Astrocyte of the hippocampus (primary cell): ENCODE data around the gene COL2A1.

ENCODE experiments used
- DNase-seq: peaks from one replicate; pipeline ENCODE4 v3.0.0; 2011; ENCODE audit warnings: low read depth, low spot score

The COL2A1 gene

DNA sequence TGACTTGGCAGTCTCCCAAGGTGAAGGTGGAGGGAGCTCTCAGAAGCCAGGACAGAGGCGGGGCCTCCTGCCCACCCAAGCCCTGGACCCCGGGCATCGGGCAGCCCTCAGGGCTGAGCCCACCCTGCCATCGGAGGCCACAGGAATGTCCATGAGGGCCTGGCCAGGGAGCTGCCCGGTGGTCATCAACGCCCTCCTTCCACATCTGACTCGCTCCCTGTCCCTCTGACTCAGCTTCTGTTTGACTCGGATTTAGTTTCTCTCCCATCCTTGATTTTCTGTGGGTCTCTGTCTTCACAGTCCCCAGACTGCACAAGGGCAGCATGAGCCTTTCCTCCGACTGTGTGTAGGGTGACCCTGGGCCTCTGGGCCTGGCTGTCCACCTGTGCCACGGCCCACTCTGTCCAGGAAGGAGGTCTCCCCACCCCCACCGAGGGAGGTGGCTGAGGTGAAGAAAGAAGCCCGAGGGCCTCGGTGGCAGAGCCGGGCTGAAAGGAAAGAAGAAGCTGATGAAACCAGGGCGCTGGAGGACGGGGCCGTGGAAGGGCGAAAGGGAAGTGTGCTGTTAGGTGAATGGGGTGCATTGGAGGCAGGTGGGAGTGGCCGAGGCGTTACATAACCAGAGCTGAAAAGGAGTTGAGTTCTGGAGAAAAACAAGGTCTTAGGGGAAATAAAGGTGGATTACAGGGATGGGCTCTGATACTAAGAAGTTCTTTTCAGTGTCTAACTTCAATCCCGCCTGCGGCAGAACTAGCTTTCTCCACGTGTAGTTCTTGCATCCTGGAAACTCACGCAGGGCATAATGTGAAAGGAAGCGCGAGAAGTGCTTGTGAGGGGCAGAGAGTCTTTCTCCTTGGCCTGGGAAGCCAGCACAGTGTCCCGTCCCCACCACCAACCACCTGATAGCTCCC, 57.6 kb downstream of the COL2A1 start:
- DNase-seq, result peak; percentile 31

GRCh38 chr12:47945341-47945728, 58.9 kb downstream of the COL2A1 start:
- DNase-seq, result no peak

DNA sequence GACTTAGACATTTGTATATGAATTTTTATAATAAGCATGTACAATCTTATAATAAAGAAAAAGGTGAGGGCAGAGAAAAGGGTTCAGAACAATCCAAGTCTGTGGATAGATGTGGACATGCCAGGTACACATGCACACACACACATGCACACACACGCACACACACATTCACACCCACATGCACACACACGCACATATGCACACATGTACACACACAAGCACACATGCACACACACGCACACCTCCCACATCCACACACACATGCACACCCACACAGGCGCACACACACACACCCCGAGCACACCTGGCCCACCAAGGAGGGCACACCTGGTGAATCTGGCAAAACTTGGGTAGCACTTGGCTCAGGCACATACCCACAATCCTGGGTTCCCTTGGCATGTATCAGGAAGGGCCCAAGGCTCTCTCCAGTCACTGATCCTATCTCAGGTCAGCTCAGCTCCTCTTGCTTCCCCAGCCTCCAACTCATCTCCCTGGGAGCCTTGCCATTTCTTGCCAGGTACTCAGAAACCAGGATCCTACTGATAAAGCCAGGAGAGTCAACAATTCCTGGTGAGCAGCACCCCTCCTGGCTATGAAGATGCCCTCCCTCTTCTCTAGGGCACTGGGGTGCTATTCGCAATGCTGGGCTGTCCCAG, 59.5 kb downstream of the COL2A1 start:
- no peak for DNase-seq

GRCh38 chr12:47943623-47944340, 60.5 kb downstream of the COL2A1 start:
- no peak for DNase-seq

GRCh38 chr12:47942614-47943225, 61.6 kb downstream of the COL2A1 start:
- DNase-seq, result no peak

- DNase-seq, result peak; percentile 41
Observed at GRCh38 chr12:47941871-47942613, 62.2 kb downstream of the COL2A1 start.

- no peak for DNase-seq
Observed at GRCh38 chr12:47941475-47941780, 62.8 kb downstream of the COL2A1 start.

DNA sequence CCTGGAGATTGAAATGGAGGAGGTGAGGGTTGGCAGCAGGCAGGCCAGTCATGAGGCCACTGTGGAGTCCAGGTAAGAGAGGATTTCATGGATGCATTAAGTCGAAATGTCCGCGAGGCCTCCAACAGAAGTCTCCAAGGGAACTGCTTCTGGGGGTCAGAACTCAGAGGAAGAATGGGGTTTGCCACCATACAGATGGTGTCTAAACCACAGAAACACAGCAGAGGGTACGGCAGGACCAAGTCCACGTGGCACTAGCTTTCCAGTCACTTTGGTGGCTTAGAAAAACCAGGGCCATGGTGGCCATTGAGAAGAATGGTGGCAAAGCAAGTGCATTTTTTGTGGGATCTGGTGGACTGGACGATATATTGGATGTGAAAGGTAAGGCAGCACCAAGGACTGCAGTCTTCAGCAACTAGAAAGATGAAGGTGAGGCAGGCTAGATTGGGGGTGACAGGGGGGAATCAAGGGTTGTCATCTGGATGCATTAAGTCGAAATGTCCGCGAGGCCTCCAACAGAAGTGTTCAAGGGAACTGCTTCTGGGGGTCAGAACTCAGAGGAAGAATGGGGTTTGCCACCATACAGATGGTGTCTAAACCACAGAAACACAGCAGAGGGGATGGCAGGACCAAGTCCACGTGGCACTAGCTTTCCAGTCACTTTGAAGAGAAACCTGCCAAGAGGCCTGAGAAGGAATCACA, 63.4 kb downstream of the COL2A1 start:
- DNase-seq, result no peak

DNA sequence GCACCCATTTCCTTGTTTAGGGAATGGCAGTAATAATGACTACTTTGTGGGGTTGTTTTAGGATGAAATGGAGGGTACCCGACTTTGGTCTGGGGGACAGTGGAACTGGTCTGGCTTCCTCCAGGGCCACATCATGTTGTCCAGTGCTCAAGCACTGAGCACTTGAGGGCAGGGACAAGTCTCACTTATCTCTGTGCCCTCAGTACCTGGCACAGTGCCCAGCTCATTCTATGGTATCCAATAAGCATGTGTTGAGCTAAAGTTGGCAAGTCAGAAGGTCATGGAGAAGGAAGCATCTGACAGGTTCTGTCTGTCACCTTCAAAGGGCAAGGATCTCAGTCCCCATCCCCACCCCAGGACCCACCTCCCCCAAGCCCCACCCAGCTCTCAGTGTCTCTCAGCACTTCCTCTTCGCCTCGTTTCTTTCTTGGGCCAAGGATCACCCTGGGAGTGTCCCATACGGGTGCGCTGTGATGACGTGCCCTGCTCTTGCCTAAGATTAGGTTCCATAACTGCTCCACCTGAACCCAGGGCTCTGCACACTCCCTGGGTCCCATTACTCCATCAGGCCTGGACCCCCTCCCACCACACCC, 65.2 kb downstream of the COL2A1 start:
- no peak for DNase-seq

DNA sequence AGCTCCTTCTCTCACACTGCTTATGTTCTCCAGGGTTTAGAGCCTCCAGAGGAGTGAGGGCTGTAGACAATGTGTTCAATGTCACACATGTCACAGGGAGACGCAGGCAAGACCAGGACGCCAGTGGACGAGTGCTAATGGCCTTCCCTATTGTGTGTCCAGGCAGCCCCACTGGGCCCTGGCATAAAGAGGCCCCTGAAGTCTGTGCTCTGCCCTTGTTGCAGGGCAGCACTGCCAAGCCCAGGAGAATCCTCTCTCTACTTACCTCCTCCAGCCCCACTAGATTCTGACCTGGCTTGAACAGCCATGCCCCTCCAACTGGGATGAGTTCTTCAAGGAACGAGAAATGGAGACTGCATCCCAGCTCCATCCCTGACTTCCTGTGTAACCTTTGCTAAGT, 65.7 kb downstream of the COL2A1 start:
- no peak for DNase-seq

GRCh38 chr12:47938093-47938492, 66.2 kb downstream of the COL2A1 start:
- peak; percentile 34 for DNase-seq

DNA sequence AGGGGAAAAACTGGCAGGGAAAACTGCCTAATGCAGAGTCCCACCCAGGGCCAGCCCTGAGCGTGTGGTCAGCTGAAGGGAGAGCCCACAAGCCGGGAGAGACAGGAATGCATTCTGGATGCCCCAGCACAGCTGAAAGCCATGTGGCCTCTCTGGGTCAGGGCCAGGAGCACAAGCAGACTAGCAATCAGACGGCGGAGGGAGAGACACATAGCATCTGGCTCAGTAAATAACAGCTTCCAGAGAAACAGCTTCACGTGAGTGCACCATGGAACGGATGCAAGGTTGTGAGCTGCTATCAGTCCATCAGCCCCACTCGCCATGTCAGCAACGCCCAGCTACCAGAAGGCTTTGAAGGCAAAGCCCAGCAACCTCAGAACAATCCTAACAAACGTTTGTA, 69.1 kb downstream of the COL2A1 start:
- DNase-seq, result peak; percentile 66

- no peak for DNase-seq
Observed at GRCh38 chr12:47931187-47931586, 73.1 kb downstream of the COL2A1 start.

DNA sequence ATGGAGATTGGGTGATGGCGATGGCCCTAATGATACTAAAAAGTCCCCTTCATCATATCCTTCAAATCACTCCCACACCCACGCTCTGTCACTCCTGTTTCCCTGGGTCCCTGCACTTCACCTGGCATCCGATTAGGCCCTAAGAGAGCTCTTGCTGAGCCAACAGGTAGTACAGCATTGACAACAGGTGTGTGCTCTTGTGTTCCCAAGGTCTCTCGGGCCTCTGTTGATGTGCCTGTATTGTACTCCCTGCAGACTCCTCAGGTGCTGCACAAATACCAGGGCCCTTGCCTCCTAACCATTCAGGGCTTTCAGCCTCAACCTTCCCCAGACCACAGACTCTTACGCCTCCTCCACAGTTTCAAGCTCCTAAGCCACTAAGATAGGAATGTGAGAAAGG, 73.6 kb downstream of the COL2A1 start:
- DNase-seq, result no peak

DNA sequence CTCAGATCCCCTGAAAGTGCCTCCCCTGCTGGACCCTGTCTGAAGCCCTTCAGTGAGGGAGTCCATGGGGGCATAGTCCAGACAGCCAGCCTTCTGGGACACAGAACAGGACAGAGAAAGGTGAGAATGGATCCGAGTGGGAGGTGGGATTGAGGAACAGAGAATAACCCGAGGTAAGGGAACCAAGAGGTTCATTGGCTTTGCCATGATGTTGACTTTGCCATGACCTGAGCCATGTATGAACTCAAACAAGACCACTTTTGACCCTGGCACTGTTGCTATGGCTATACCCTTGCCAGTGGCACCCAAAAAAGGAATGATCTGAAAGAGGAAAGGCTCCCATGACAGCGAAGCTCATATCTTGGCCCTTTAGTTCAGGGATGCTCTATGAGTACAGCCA, 76.9 kb downstream of the COL2A1 start:
- no peak for DNase-seq
